H1 (cell line): ENCODE measurements around the gene DUOXA1. TPM values are rescaled to one million over a fixed set of nuclear protein-coding genes. Genes with fewer than 3 reads are reported as not detected.
"Not testable (repeated sequence)": the region's sequence is repeated elsewhere in the genome, so short reads cannot be mapped to it uniquely, and the experiment has no call there.

Experiments
- CTCF ChIA-PET: fragments of 300-600 bp; sonication (Branson Sonifier 250); formaldehyde crosslinking; loops from one replicate; lab custom pipeline; 2021; ENCODE audit not compliant: partially characterized antibody; lab: Charles Lee
- POLR2A ChIA-PET: fragments of 300-600 bp; sonication (Branson Sonifier 250); formaldehyde crosslinking; loops from one replicate; lab custom pipeline; 2021; ENCODE audit warnings: inconsistent platforms; ENCODE audit not compliant: partially characterized antibody; lab: Charles Lee
- DNase-seq, 2 experiments: peaks; one replicate each; pipeline versions ENCODE4 v3.0.0 to v3.0.0-alpha.2; 2010 to 2022; ENCODE audit warnings: low spot score in 2 of 2, low read depth in 1 of 2, mixed read lengths in 1 of 2
- FAIRE-seq: peaks from 2 replicates; lab custom pipeline; 2011; peaks lifted over from hg19 to GRCh38; lab: Jason Lieb, UNC
- H2AFZ ChIP-seq: 2 replicates; pipeline ENCODE4 v1.8.1; 2012; ENCODE audit warnings: low read length, inconsistent platforms
- H2AK5ac ChIP-seq: 2 replicates; pipeline ENCODE4 v1.6.1; 2013; ENCODE audit warnings: low read depth, low read length
- H2BK120ac ChIP-seq: replicated peaks from 2 replicates; pipeline ENCODE3; 2013; ENCODE audit warnings: low read depth, low read length, inconsistent platforms
- H2BK12ac ChIP-seq: 2 replicates; pipeline ENCODE4 v1.6.1; 2013; ENCODE audit warnings: low read depth, low read length
- H2BK15ac ChIP-seq: 2 replicates; pipeline ENCODE4 v1.6.1; 2013; ENCODE audit warnings: low read length
- H2BK20ac ChIP-seq: 2 replicates; pipeline ENCODE4 v1.6.1; 2013; ENCODE audit warnings: low read length
- H2BK5ac ChIP-seq: 2 replicates; pipeline ENCODE4 v1.6.1; 2013; ENCODE audit warnings: low read depth, low read length
- H3K14ac ChIP-seq: 2 replicates; pipeline ENCODE4 v1.6.1; 2013; ENCODE audit warnings: inconsistent platforms; ENCODE audit not compliant: insufficient read length
- H3K18ac ChIP-seq: 2 replicates; pipeline ENCODE4 v1.6.1; 2013; ENCODE audit warnings: low read length; ENCODE audit errors: extremely low read depth
- H3K23ac ChIP-seq: 2 replicates; pipeline ENCODE4 v1.6.1; 2013; ENCODE audit warnings: inconsistent platforms; ENCODE audit not compliant: insufficient read length
- H3K23me2 ChIP-seq: 2 replicates; pipeline ENCODE4 v1.6.1; 2013; ENCODE audit warnings: low read depth, low read length
- H3K27ac ChIP-seq: 2 replicates; pipeline ENCODE4 v1.6.1; 2011; ENCODE audit warnings: low read depth, low read length, inconsistent platforms
- H3K27me3 ChIP-seq, 4 experiments: replicated peaks in 1 of 4; 1 replicate in 1 of 4; 2 replicates in 3 of 4; pipeline versions ENCODE4 v1.6.1 to v1.8.1; 2011 to 2013; ENCODE audit warnings: low read length in 3 of 4, mild to moderate bottlenecking in 3 of 4, inconsistent platforms in 2 of 4, mixed read lengths in 2 of 4, moderate library complexity in 1 of 4; ENCODE audit not compliant: control insufficient read depth in 3 of 4, insufficient read depth in 3 of 4; ENCODE audit errors: extremely low read depth in 1 of 4
- H3K36me3 ChIP-seq, 4 experiments: 2 replicates each; pipeline versions ENCODE4 v1.6.1 to v1.8.1; 2011 to 2013; ENCODE audit warnings: mild to moderate bottlenecking in 4 of 4, low read length in 3 of 4, moderate library complexity in 2 of 4, control low read depth in 1 of 4, inconsistent platforms in 1 of 4; ENCODE audit not compliant: insufficient read depth in 4 of 4, control insufficient read depth in 2 of 4
- H3K4ac ChIP-seq: replicated peaks from 2 replicates; pipeline ENCODE3; 2013; ENCODE audit warnings: low read length, low read depth, mixed read lengths, inconsistent platforms; ENCODE audit not compliant: insufficient read length
- H3K4me1 ChIP-seq, 4 experiments: replicated peaks in 1 of 4; 1 replicate in 1 of 4; 2 replicates in 3 of 4; pipeline versions ENCODE4 v1.6.1 to v1.8.1; 2011 to 2013; ENCODE audit warnings: low read length in 3 of 4, inconsistent platforms in 2 of 4, mixed read lengths in 1 of 4; ENCODE audit not compliant: insufficient read depth in 4 of 4, control insufficient read depth in 3 of 4
- H3K4me2 ChIP-seq, 2 experiments: 2 replicates each; pipeline versions ENCODE4 v1.6.1 to v1.8.1; 2011 to 2013; ENCODE audit warnings: low read depth in 2 of 2, low read length in 2 of 2, control low read depth in 1 of 2, inconsistent platforms in 1 of 2, mild to moderate bottlenecking in 1 of 2; ENCODE audit not compliant: insufficient read depth in 1 of 2
- H3K4me3 ChIP-seq, 4 experiments: fragments of 200-600, 300-600 bp in 1 of 4; sonication (generic), shearing (Covaris generic), sonication (Bioruptor Twin) in 1 of 4; 2 replicates each; pipeline versions ENCODE4 v1.5.1 to v1.8.1; 2011 to 2016; ENCODE audit warnings: low read length in 4 of 4, low read depth in 3 of 4, control low read depth in 2 of 4, inconsistent platforms in 2 of 4, mild to moderate bottlenecking in 2 of 4, mixed read lengths in 1 of 4, moderate library complexity in 1 of 4; ENCODE audit not compliant: insufficient read depth in 2 of 4; ENCODE audit errors: extremely low read depth in 1 of 4
- H3K56ac ChIP-seq: replicated peaks from 2 replicates; pipeline ENCODE3; 2013; ENCODE audit warnings: low read depth, mild to moderate bottlenecking, mixed read lengths, low read length, inconsistent platforms; ENCODE audit not compliant: insufficient read length
- H3K79me1 ChIP-seq: 2 replicates; pipeline ENCODE4 v1.6.1; 2013; ENCODE audit warnings: low read depth, low read length, control low read depth
- H3K79me2 ChIP-seq, 2 experiments: 2 replicates each; pipeline versions ENCODE4 v1.6.1 to v1.8.1; 2012 to 2013; ENCODE audit warnings: low read length in 2 of 2, mild to moderate bottlenecking in 2 of 2, inconsistent platforms in 1 of 2; ENCODE audit not compliant: insufficient read depth in 2 of 2, control insufficient read depth in 1 of 2
- H3K9ac ChIP-seq, 4 experiments: replicated peaks in 1 of 4; 1 replicate in 1 of 4; 2 replicates in 3 of 4; pipeline versions ENCODE4 v1.6.1 to v1.8.1; 2011 to 2013; ENCODE audit warnings: low read depth in 3 of 4, low read length in 3 of 4, control low read depth in 2 of 4, mild to moderate bottlenecking in 2 of 4, moderate library complexity in 2 of 4, inconsistent platforms in 1 of 4; ENCODE audit errors: extremely low read depth in 1 of 4
- H3K9me3 ChIP-seq, 2 experiments: 2 replicates each; pipeline versions ENCODE4 v1.6.1 to v1.8.1; 2012 to 2013; ENCODE audit warnings: mild to moderate bottlenecking in 2 of 2, moderate library complexity in 2 of 2, control low read depth in 1 of 2, inconsistent platforms in 1 of 2, low read depth in 1 of 2, low read length in 1 of 2, mixed read lengths in 1 of 2; ENCODE audit not compliant: insufficient read depth in 2 of 2
- H4K20me1 ChIP-seq, 2 experiments: replicated peaks in 1 of 2; 2 replicates each; pipeline versions ENCODE3 to v1.8.1; 2011 to 2013; ENCODE audit warnings: inconsistent platforms in 2 of 2, low read length in 2 of 2, mild to moderate bottlenecking in 1 of 2; ENCODE audit not compliant: insufficient read depth in 2 of 2, control insufficient read depth in 1 of 2
- H4K5ac ChIP-seq: 2 replicates; pipeline ENCODE4 v1.6.1; 2013; ENCODE audit warnings: low read length, low read depth, mixed read lengths, inconsistent platforms; ENCODE audit not compliant: insufficient read length
- H4K8ac ChIP-seq: 2 replicates; pipeline ENCODE4 v1.8.0; 2013; ENCODE audit warnings: mild to moderate bottlenecking, moderate library complexity, low read length, inconsistent platforms; ENCODE audit not compliant: insufficient read depth; ENCODE audit errors: extremely low read depth
- H4K91ac ChIP-seq: replicated peaks from 2 replicates; pipeline ENCODE3; 2013; ENCODE audit warnings: low read length, mixed read lengths, inconsistent platforms; ENCODE audit not compliant: insufficient read length
- WGBS, 2 experiments: shearing (Covaris generic) in 1 of 2; methylation state at CpG; one replicate each; pipeline versions ENCODE4 v1.1.6 to v1.1.7; 2013 to 2015; ENCODE audit warnings: low lambda C conversion rate in 2 of 2, mixed read lengths in 2 of 2, inconsistent platforms in 1 of 2, low coverage in 1 of 2, missing lambda C conversion rate in 1 of 2; ENCODE audit not compliant: insufficient replicate concordance in 2 of 2, insufficient coverage in 1 of 2, insufficient read length in 1 of 2; ENCODE audit errors: extremely low coverage in 1 of 2, missing lambda C conversion rate in 1 of 2; 5-methylcytosine and 5-hydroxymethylcytosine counted together
- polyA plus RNA-seq, 7 experiments: library from polyadenylated mRNA; depleted of rRNA in 3 of 7; stranded (reverse) in 5 of 7; unstranded in 2 of 7; fragments of >200 nt in 5 of 7; fragments of 200-250 nt in 2 of 7; gene quantifications; 1 replicate in 5 of 7; 2 replicates in 1 of 7; 4 replicates in 1 of 7; pipeline versions ENCODE4 v1.2.1 to v1.2.3, GENCODE V29; 2011 to 2013; ENCODE audit warnings: missing spikeins in 2 of 7, mixed read lengths in 2 of 7
- total RNA-seq: library from RNA; stranded (reverse); fragmentation: NEBNext Ultra II Directional; extraction: Animal tissue kit (Norgen Biotek cat#: 25700); gene quantifications from 2 replicates; pipeline ENCODE4 v1.2.1, GENCODE V29; 2021

The DUOXA1 gene
- total and polyA plus RNA-seq, 2 of the 8 experiments (the other 6 are each of a cell fraction or from before 2014, with no cell fraction given): 0.18 TPM; not detected in 1

GRCh38 chr15:45082412-45082811 is 47.3 kb downstream of the DUOXA1 start:
- H2BK5ac ChIP-seq, H2AFZ ChIP-seq, H4K91ac ChIP-seq, H3K9me3 ChIP-seq, H3K56ac ChIP-seq, H2BK15ac ChIP-seq, H3K14ac ChIP-seq, H2BK20ac ChIP-seq, H3K27me3 ChIP-seq, H3K9ac ChIP-seq, H2BK12ac ChIP-seq, H4K20me1 ChIP-seq, H3K36me3 ChIP-seq, H3K23ac ChIP-seq, H3K27ac ChIP-seq, H2AK5ac ChIP-seq, H2BK120ac ChIP-seq, H3K4me2 ChIP-seq, FAIRE-seq, H3K23me2 ChIP-seq, DNase-seq, H3K79me1 ChIP-seq, H4K8ac ChIP-seq, H3K18ac ChIP-seq, POLR2A ChIA-PET, H3K4me3 ChIP-seq, H3K79me2 ChIP-seq, H4K5ac ChIP-seq, H3K4ac ChIP-seq, H3K4me1 ChIP-seq: not testable (repeated sequence)
- CTCF ChIA-PET: interaction anchor here (1.0 kb wide), 1 partner anchor 46 kb away, joined by 3 read pairs; no protein-coding TSS in a partner anchor
- 81% methylated on average over 8 of the region's 10 CpGs; no CpG with 5 or more reads in 1 of the 2 experiments for WGBS, 2 experiments

- H2BK20ac ChIP-seq, H4K20me1 ChIP-seq, H3K27me3 ChIP-seq, H3K4ac ChIP-seq, H2BK120ac ChIP-seq, DNase-seq, H3K9me3 ChIP-seq, H3K79me1 ChIP-seq, H3K23me2 ChIP-seq, H3K79me2 ChIP-seq, H4K5ac ChIP-seq, H4K8ac ChIP-seq, H2BK5ac ChIP-seq, H2BK15ac ChIP-seq, H3K4me1 ChIP-seq, H3K4me2 ChIP-seq, H3K18ac ChIP-seq, H3K27ac ChIP-seq, H3K4me3 ChIP-seq, H3K9ac ChIP-seq, H3K14ac ChIP-seq, H4K91ac ChIP-seq, H3K56ac ChIP-seq, H3K23ac ChIP-seq, H2BK12ac ChIP-seq, POLR2A ChIA-PET, H3K36me3 ChIP-seq, H2AK5ac ChIP-seq, FAIRE-seq, H2AFZ ChIP-seq: not testable (repeated sequence)
- CTCF ChIA-PET: interaction anchor here (2.7 kb wide), 1 partner anchor 9 kb away, joined by 7 read pairs; no protein-coding TSS in a partner anchor
- 88% methylated on average over 2 of the region's 3 CpGs; no CpG with 5 or more reads in 1 of the 2 experiments for WGBS, 2 experiments
These were observed 49.1 kb downstream of the DUOXA1 start for GRCh38 chr15:45080593-45080992.
